ENCODE measurements around the gene BRD7.

Gene BRD7

DNA sequence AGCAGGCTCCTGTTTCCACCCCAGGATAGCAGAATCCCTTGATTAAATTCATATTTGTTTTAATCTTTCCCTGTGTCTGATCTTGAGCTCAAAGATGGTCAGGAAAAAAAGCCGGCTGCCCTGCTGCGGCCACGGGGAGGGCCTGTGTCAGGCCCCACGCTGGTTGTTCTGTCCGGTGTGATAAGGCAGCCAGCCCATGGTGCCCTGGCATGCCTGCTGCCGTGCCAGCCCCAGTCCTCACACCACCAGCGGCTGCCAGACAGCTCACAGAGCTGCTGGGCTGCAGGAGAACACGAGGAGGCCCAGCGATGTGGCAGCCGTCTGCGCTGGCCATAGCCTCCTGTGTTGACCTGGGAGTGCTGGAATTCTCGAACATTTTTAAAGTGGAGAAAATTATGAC is 34.7 kb upstream of the BRD7 start:
- DNase-seq (ENCODE audit: low spot score) = no peak
- in situ Hi-C loops (cut with MboI; ENCODE audit: low pct_unique_long_range_greater_than_20kb, low sequenced_read_pairs, unreplicated experiment) = no loop called here
- TF ChIP-seq, protein P1, sequence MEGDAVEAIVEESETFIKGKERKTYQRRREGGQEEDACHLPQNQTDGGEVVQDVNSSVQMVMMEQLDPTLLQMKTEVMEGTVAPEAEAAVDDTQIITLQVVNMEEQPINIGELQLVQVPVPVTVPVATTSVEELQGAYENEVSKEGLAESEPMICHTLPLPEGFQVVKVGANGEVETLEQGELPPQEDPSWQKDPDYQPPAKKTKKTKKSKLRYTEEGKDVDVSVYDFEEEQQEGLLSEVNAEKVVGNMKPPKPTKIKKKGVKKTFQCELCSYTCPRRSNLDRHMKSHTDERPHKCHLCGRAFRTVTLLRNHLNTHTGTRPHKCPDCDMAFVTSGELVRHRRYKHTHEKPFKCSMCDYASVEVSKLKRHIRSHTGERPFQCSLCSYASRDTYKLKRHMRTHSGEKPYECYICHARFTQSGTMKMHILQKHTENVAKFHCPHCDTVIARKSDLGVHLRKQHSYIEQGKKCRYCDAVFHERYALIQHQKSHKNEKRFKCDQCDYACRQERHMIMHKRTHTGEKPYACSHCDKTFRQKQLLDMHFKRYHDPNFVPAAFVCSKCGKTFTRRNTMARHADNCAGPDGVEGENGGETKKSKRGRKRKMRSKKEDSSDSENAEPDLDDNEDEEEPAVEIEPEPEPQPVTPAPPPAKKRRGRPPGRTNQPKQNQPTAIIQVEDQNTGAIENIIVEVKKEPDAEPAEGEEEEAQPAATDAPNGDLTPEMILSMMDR (IDR thresholded peaks at IDR 0.05; ENCODE audit: extremely low read depth, insufficient read depth, missing control alignments) = no peak

DNA sequence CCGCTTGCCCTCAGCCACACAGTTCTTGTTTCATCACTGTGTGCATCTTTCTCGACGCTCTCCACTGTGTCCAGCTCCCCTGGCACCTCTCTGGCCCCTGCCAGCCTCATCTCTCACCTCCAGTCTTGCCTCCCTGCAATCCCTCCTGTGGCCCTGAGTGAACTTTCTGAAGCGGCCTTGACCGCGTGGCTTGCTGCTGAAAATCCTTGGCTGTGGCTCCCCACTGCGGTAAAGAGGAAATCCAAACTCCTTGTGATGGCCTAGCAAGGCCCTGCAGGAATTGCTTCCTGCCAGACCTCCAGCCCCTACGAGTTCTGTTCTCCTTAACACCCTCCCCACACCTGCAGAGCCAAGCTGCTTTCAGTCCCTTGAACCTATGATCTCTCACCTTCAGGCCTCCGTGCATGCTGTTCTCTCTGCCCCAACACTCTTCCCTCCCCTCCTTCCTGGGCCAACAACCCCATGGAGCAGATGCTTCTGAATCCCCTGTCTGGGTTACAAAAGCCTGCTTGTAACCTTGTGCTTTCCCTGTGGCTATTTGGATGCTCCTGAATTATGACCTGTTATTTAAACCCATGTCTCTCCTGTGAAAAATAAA is 33.6 kb upstream of the BRD7 start:
- DNase-seq (ENCODE audit: low spot score) = no peak
- in situ Hi-C loops (cut with MboI; ENCODE audit: low pct_unique_long_range_greater_than_20kb, low sequenced_read_pairs, unreplicated experiment) = no loop called here
- TF ChIP-seq, protein P1 (IDR thresholded peaks at IDR 0.05; ENCODE audit: extremely low read depth, insufficient read depth, missing control alignments) = no peak

DNA sequence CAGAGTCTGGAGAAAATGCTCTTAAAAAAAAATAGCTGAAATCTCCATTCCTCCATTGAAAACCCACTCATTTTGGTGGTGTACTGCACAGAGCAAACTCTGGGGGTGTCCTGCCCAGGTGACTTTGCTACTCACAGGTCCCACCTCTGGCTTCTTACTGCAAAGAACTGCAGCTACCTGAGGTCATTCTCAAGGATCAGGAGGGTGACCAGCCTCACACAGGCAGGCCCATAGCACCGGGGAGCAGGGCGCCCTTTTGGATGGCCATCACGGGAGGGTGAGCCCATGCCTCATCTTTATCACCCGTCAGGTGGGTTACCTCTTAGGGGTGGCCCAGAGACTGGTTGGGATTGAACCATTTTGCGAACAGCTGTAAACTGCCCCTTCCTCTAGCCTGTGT is 32.6 kb upstream of the BRD7 start:
- TF ChIP-seq, protein P1 (IDR thresholded peaks at IDR 0.05; ENCODE audit: extremely low read depth, insufficient read depth, missing control alignments) = no peak
- no peak for DNase-seq (ENCODE audit: low spot score)
- in situ Hi-C loops (cut with MboI; ENCODE audit: low pct_unique_long_range_greater_than_20kb, low sequenced_read_pairs, unreplicated experiment) = no loop called here

DNA sequence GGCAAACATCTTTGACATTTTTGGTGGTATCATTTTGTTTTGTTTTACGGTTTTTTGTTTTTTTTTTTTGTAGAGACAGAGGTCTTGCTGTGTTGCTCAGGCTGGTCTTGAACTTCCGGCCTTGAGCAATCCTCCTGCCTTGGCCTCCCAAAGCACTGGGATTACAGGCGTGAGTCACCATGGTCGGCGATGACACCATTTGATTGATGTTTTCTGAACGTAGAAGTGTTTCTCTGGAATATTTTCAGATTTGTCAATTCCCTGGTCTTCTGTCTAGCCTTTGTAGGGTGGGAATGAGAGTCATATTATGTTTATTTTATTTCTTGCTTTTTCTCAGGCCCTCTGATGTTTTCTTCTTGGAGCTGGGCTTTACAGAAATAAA is 32.2 kb upstream of the BRD7 start:
- TF ChIP-seq, protein P1 (IDR thresholded peaks at IDR 0.05; ENCODE audit: extremely low read depth, insufficient read depth, missing control alignments) = no peak
- no peak for DNase-seq (ENCODE audit: low spot score)
- in situ Hi-C loops (cut with MboI; ENCODE audit: low pct_unique_long_range_greater_than_20kb, low sequenced_read_pairs, unreplicated experiment) = no loop called here

DNA sequence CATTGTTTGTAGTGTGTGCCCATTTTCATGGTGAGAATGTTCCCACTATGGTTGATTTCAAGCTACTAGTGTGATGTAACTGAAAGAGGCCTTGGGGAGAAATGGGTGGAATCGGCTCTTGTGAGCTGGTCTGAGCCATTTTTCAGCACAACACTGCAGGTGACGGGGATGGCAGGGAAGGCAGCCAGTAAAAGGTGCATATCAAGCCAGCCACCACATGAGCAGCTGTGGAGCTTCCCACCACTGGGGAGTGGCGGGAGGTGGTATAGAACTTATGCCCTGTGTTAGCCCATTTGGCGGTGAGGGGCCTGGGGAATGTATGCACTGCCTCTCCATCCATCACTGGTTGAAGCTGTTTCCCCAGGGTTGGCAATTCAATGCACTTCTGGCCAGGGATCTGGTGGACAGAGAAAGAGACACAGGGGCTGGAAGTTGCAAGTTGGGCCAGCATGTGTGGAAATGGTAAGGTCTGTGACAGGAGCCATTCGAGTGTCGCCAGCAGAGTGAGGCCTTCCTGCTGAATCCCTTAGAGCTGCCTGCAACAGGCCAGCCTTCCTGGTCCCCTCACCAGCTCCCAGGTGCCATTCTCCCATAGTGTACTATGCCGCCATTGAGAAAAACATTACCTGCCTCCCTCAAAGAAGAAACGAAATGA is 31.7 kb upstream of the BRD7 start:
- TF ChIP-seq, protein P1 (IDR thresholded peaks at IDR 0.05; ENCODE audit: extremely low read depth, insufficient read depth, missing control alignments) = no peak
- DNase-seq (ENCODE audit: low spot score) = no peak
- in situ Hi-C loops (cut with MboI; ENCODE audit: low pct_unique_long_range_greater_than_20kb, low sequenced_read_pairs, unreplicated experiment) = no loop called here

DNA sequence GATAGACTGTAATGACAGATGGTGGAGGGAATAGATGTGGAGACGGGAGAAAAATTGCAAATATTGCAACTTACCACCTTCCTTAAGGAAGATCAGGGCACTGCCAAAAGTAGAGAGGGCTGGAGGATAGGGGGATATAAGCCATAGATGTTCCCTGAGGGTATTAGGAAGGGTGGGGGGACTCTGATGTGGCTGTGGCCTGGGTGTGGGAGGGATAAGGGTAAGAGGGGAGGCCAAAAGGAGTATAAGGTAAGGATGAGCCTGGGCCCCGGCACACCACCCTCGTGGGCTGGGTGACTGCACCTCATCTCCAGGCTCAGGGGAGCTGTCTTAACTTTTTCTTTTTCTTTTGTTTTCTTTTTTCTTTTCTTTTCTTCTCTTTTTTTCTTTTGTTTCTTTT is 30.6 kb upstream of the BRD7 start:
- no peak for DNase-seq (ENCODE audit: low spot score)
- TF ChIP-seq, protein P1 (IDR thresholded peaks at IDR 0.05; ENCODE audit: extremely low read depth, insufficient read depth, missing control alignments) = no peak
- in situ Hi-C loops (cut with MboI; ENCODE audit: low pct_unique_long_range_greater_than_20kb, low sequenced_read_pairs, unreplicated experiment) = no loop called here
